HEK293T (cell line): Measurements from ENCODE around the gene RANBP3.

Source experiments
- CTCF ChIA-PET: fragments of 350-600 bp; formaldehyde crosslinking; extraction: SDS; loops from one replicate; lab custom pipeline; 2021; ENCODE audit warnings: antibody characterized with exemption, inconsistent platforms; lab: Yijun Ruan, JAX
- POLR2A ChIA-PET: fragments of 350-600 bp; formaldehyde crosslinking; extraction: SDS; loops from one replicate; lab custom pipeline; 2020; ENCODE audit warnings: antibody characterized with exemption, inconsistent platforms; lab: Yijun Ruan, JAX
- DNase-seq: peaks from one replicate; pipeline ENCODE4 v3.0.0; 2012; ENCODE audit warnings: mixed read lengths; ENCODE audit errors: extremely low spot score
- ARNT ChIP-seq: fragments of 450-650 bp; IDR thresholded peaks from 2 replicates; pipeline ENCODE4 v1.6.1; 2017; ENCODE audit warnings: mild to moderate bottlenecking
- BHLHE40 ChIP-seq: fragments of 450-650 bp; IDR thresholded peaks from 2 replicates; pipeline ENCODE4 v1.6.1; 2016; ENCODE audit warnings: mild to moderate bottlenecking, moderate library complexity, borderline replicate concordance
- CTBP1 ChIP-seq: fragments of 450-650 bp; IDR thresholded peaks from 2 replicates; pipeline ENCODE4 v1.6.1; 2016; ENCODE audit warnings: borderline replicate concordance
- ELF4 ChIP-seq: fragments of 450-650 bp; IDR thresholded peaks from 2 replicates; pipeline ENCODE4 v1.6.1; 2017; ENCODE audit warnings: antibody characterized with exemption
- FOXA1 ChIP-seq: fragments of 450-650 bp; IDR thresholded peaks from 2 replicates; pipeline ENCODE4 v1.6.1; 2016; ENCODE audit warnings: mild to moderate bottlenecking
- FOXK2 ChIP-seq: fragments of 450-650 bp; IDR thresholded peaks from 2 replicates; pipeline ENCODE4 v1.6.1; 2016; ENCODE audit warnings: mild to moderate bottlenecking
- FOXM1 ChIP-seq: fragments of 450-650 bp; IDR thresholded peaks from 2 replicates; pipeline ENCODE4 v1.6.1; 2017; ENCODE audit warnings: mild to moderate bottlenecking, borderline replicate concordance
- HDGF ChIP-seq: fragments of 450-650 bp; IDR thresholded peaks from 2 replicates; pipeline ENCODE4 v1.6.1; 2017; ENCODE audit warnings: antibody characterized with exemption, borderline replicate concordance
- L3MBTL2 ChIP-seq: fragments of 450-650 bp; conservative IDR thresholded peaks from 2 replicates; pipeline ENCODE4 v1.6.1; 2016; ENCODE audit warnings: mild to moderate bottlenecking
- LEF1 ChIP-seq: fragments of 450-650 bp; IDR thresholded peaks from 2 replicates; pipeline ENCODE4 v1.6.1; 2017; ENCODE audit warnings: mild to moderate bottlenecking, borderline replicate concordance
- NFRKB ChIP-seq: fragments of 450-650 bp; IDR thresholded peaks from 2 replicates; pipeline ENCODE4 v1.6.1; 2016; ENCODE audit warnings: mild to moderate bottlenecking, moderate library complexity
- PKNOX1 ChIP-seq: fragments of 450-650 bp; IDR thresholded peaks from 2 replicates; pipeline ENCODE4 v1.6.1; 2016
- SP1 ChIP-seq: fragments of 450-650 bp; IDR thresholded peaks from 2 replicates; pipeline ENCODE4 v1.6.1; 2017
- SUZ12 ChIP-seq: fragments of 450-650 bp; IDR thresholded peaks from 2 replicates; pipeline ENCODE4 v1.6.1; 2016; ENCODE audit warnings: mild to moderate bottlenecking
- TARDBP ChIP-seq: fragments of 450-650 bp; IDR thresholded peaks from 2 replicates; pipeline ENCODE4 v1.6.1; 2016
- ZNF384 ChIP-seq: fragments of 450-650 bp; IDR thresholded peaks from 2 replicates; pipeline ENCODE4 v1.6.1; 2016

Gene RANBP3

GRCh38 chr19:5973867-5974635, 3.9 kb downstream of the RANBP3 start:
- no peak for DNase-seq
- no peak for TF ChIP-seq NFRKB
- TF ChIP-seq BHLHE40: no peak
- TF ChIP-seq ARNT: no peak
- TF ChIP-seq FOXA1: no peak
- TF ChIP-seq FOXM1: no peak
- no peak for TF ChIP-seq TARDBP
- TF ChIP-seq FOXK2: no peak
- no peak for TF ChIP-seq PKNOX1
- TF ChIP-seq SUZ12: no peak
- no peak for TF ChIP-seq LEF1
- TF ChIP-seq ELF4: no peak
- TF ChIP-seq CTBP1: no peak
- no peak for TF ChIP-seq L3MBTL2
- TF ChIP-seq ZNF384: no peak
- TF ChIP-seq HDGF: no peak
- TF ChIP-seq SP1: no peak
- POLR2A ChIA-PET: no interaction called here
- CTCF ChIA-PET: no interaction called here

- ChIA-PET POLR2A (no interaction called here), CTCF (no interaction called here)
- DNase-seq: no peak
- no peak for TF ChIP-seq FOXK2
- no peak for TF ChIP-seq PKNOX1
- no peak for TF ChIP-seq SP1
- no peak for TF ChIP-seq NFRKB
- TF ChIP-seq ELF4: no peak
- TF ChIP-seq L3MBTL2: no peak
- no peak for TF ChIP-seq SUZ12
- TF ChIP-seq ARNT: no peak
- no peak for TF ChIP-seq HDGF
- no peak for TF ChIP-seq TARDBP
- no peak for TF ChIP-seq BHLHE40
- TF ChIP-seq ZNF384: no peak
- no peak for TF ChIP-seq CTBP1
- no peak for TF ChIP-seq LEF1
- TF ChIP-seq FOXM1: no peak
- no peak for TF ChIP-seq FOXA1
These were observed 4.6 kb downstream of the RANBP3 start for GRCh38 chr19:5973376-5973775.

- CTCF ChIA-PET: interaction anchor here (1.3 kb wide), 1 partner anchor 50 kb away, joined by 3 read pairs; no protein-coding TSS in a partner anchor
- POLR2A ChIA-PET: no interaction called here
- TF ChIP-seq TARDBP (no peak), BHLHE40 (no peak), FOXK2 (no peak), FOXM1 (no peak), CTBP1 (no peak), PKNOX1 (no peak), ZNF384 (no peak)
- no peak for DNase-seq
These were observed 5.6 kb downstream of the RANBP3 start for GRCh38 chr19:5972355-5972731.

GRCh38 chr19:5971714-5972354, 6.1 kb downstream of the RANBP3 start:
- CTCF ChIA-PET: interaction anchor here (1.3 kb wide), 1 partner anchor 50 kb away, joined by 3 read pairs; no protein-coding TSS in a partner anchor

More at GRCh38 chr19:5971714-5972354, 6.1 kb downstream of the RANBP3 start:
- POLR2A ChIA-PET: no interaction called here
- TF ChIP-seq ELF4: no peak
- no peak for TF ChIP-seq L3MBTL2
- no peak for TF ChIP-seq ZNF384
- TF ChIP-seq LEF1: no peak
- no peak for TF ChIP-seq SP1
- TF ChIP-seq SUZ12: no peak
- no peak for TF ChIP-seq ARNT
- TF ChIP-seq TARDBP: no peak
- no peak for TF ChIP-seq HDGF
- TF ChIP-seq CTBP1: no peak
- no peak for TF ChIP-seq BHLHE40
- no peak for TF ChIP-seq NFRKB
- TF ChIP-seq FOXM1: no peak
- TF ChIP-seq FOXK2: no peak
- TF ChIP-seq FOXA1: no peak
- TF ChIP-seq PKNOX1: no peak
- no peak for DNase-seq
